Measurements from ENCODE around the gene TNP2.
"Not testable (repeated sequence)": the region's sequence is repeated elsewhere in the genome, so short reads cannot be mapped to it uniquely, and the experiment has no call there.

Gene TNP2

GRCh38 chr16:11299865-11300559 is 30.9 kb upstream of the TNP2 start:
- no peak for TF ChIP-seq CTCF (conservative IDR thresholded peaks at IDR 0.05; ENCODE audit: low read depth, low read length)
- DNase-seq (ENCODE audit: low read depth) = no peak
- H3K4me3 ChIP-seq (ENCODE audit: low read depth, low read length) = no peak overlapping the region

- not testable (repeated sequence) for DNase-seq (ENCODE audit: low read depth); H3K4me3 ChIP-seq (ENCODE audit: low read depth, low read length)
Measured at GRCh38 chr16:11298950-11299547, 29.9 kb upstream of the TNP2 start.

- TF ChIP-seq CTCF (conservative IDR thresholded peaks at IDR 0.05; ENCODE audit: low read depth, low read length) = no peak
- H3K4me3 ChIP-seq (ENCODE audit: low read depth, low read length) = no peak overlapping the region
- no peak for DNase-seq (ENCODE audit: low read depth)
Measured at GRCh38 chr16:11298143-11298900, 29.2 kb upstream of the TNP2 start.

- no peak for TF ChIP-seq CTCF (conservative IDR thresholded peaks at IDR 0.05; ENCODE audit: low read depth, low read length)
- peak; percentile 65 for DNase-seq (ENCODE audit: low read depth)
- H3K4me3 ChIP-seq (ENCODE audit: low read depth, low read length) = no peak overlapping the region
Measured at GRCh38 chr16:11297492-11298142, 28.5 kb upstream of the TNP2 start.

- H3K4me3 ChIP-seq (ENCODE audit: low read depth, low read length) = no peak overlapping the region
- DNase-seq (ENCODE audit: low read depth) = no peak
- no peak for TF ChIP-seq CTCF (conservative IDR thresholded peaks at IDR 0.05; ENCODE audit: low read depth, low read length)
Measured at GRCh38 chr16:11296706-11297491, 27.8 kb upstream of the TNP2 start.

- H3K4me3 ChIP-seq (ENCODE audit: low read depth, low read length) = no peak overlapping the region
- TF ChIP-seq CTCF (conservative IDR thresholded peaks at IDR 0.05; ENCODE audit: low read depth, low read length) = no peak
- DNase-seq (ENCODE audit: low read depth) = no peak
Measured at GRCh38 chr16:11296351-11296705, 27.2 kb upstream of the TNP2 start.

Measured in choroid plexus epithelial cell (primary cell).